ENCODE measurements around the gene ALPK1. TPM values are rescaled to one million over a fixed set of nuclear protein-coding genes. Genes with fewer than 3 reads are reported as not detected.
"Not testable (repeated sequence)": the region's sequence is repeated elsewhere in the genome, so short reads cannot be mapped to it uniquely, and the experiment has no call there.

Gene ALPK1
- total and polyA plus RNA-seq, 11 donors: 1.3 to 21.7 (median 3.2) TPM

DNA sequence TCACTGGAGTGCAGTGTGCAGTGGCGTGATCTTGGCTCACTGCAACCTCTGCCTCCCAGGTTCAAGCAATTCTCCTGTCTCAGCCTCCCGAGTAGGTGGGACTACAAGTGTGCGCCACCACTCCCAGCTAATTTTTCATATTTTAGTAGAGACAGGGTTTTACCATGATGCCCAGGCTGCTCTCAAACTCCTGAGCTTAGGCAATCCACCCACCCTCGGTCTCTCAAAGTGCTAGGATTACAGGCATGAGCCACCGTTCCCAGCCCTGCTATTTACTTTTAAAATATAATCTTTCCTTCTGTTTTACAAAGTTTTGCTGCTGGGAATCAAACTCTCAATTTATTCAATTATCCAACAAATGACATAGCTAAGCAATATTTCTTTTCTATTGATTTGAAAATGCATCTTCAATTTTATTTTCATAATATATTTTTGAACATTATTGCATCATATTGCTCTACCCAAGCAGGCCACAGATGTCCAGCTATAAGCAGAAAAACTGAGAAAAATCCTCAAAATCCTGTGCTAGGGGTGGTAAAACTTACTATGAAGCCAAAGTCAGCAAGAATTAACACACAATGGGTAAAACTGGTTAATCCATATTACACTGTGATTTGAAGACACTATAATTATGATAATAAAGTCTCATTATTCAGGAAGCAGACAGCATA, 16.6 kb upstream of the ALPK1 start:
- H3K27ac ChIP-seq: peak overlapping the region in 3 of 12 donors; percentile 5 to 75 (median 72)
- peaks cover 0 to 54% (median 8%) of the 10 kb centered on the region in 12 donors for H3K4me1 ChIP-seq
- no peak for ATAC-seq
- H3K4me3 ChIP-seq: no peak overlapping the region
- no peaks in the 10 kb centered on the region for H3K9me3 ChIP-seq
- H3K36me3 ChIP-seq: peaks cover 0 to 26% (median 0%) of the 10 kb centered on the region in 9 donors
- WGBS, 4 donors: 75 to 90% (median 84%) methylated on average over 5 of the region's 5 CpGs
- TF ChIP-seq, protein P1, sequence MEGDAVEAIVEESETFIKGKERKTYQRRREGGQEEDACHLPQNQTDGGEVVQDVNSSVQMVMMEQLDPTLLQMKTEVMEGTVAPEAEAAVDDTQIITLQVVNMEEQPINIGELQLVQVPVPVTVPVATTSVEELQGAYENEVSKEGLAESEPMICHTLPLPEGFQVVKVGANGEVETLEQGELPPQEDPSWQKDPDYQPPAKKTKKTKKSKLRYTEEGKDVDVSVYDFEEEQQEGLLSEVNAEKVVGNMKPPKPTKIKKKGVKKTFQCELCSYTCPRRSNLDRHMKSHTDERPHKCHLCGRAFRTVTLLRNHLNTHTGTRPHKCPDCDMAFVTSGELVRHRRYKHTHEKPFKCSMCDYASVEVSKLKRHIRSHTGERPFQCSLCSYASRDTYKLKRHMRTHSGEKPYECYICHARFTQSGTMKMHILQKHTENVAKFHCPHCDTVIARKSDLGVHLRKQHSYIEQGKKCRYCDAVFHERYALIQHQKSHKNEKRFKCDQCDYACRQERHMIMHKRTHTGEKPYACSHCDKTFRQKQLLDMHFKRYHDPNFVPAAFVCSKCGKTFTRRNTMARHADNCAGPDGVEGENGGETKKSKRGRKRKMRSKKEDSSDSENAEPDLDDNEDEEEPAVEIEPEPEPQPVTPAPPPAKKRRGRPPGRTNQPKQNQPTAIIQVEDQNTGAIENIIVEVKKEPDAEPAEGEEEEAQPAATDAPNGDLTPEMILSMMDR (IDR thresholded peaks at IDR 0.05): no peak
- no peak for TF ChIP-seq POLR2A (IDR thresholded peaks at IDR 0.05)
- H3K27me3 ChIP-seq: no peaks in the 10 kb centered on the region
- no peak for DNase-seq
- intact Hi-C loops (cut with DNase I): no loop called here

DNA sequence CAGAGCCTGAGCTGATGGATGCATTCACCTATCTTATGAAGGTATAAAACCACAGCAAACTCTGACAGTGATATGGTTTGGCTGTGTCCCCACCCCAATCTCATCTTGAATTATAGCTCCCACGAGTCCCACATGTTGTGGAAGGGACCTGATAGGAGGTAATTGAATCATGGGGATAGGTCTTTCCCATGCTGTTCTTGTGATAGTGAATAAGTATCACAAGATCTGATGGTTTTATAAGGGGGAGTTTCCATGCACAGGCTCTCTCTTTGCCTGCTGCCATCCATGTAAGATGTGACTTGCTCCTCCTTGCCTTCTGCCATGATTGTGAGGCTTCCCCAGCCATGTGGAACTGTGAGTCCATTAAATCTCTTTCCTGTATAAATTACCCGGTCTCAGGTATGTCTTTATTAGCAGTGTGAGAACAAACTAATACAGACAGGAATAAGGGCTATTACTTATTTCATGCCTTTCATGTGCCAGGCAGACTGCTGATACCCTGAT, 15.2 kb upstream of the ALPK1 start:
- ATAC-seq; intact Hi-C loops (cut with DNase I); H3K9me3 ChIP-seq; DNase-seq; H3K27ac ChIP-seq; H3K27me3 ChIP-seq; H3K4me3 ChIP-seq: not testable (repeated sequence)
- 78 to 98% (median 89%) methylated on average over 2 of the region's 2 CpGs for WGBS, 4 donors
- peaks cover 0 to 63% (median 5%) of the 10 kb centered on the region in 12 donors for H3K4me1 ChIP-seq
- H3K36me3 ChIP-seq: peaks cover 0 to 17% (median 0%) of the 10 kb centered on the region in 9 donors

DNA sequence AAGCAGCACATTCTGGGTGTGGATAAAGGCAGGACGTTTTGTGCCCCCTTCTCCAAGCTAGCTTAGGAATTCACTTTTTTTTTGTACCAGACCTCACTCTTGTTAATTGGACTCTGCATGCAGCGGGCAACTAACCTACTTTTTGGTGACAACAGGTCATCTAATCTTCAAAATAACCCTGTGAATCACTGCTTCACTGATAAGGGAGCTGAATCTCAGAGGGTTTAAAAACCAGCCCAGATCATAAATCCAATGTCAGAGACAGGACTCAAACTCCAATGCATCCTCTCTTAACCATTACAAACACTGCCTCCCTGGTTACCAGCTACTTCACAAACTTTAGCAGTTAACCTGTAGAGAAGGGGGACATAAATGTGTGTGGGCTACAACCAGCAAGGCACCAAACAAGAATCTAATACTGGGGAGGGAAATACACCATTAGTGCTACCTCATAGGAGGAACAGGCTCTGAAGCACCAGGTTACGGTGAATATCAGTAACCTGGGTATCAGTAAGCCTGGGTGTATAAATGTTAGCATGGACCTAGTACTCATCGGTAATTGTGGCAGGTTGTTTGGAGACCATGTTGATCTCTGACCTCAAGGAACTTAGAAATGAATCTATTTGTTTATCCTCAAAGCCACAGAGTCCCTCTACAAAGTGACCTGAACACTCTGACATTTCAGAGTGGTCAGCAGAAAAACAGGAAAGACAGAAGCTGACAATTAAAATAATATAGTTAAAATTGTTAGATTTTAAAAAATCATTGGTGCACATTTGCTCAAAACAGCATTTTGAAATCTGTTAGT, 14.1 kb upstream of the ALPK1 start:
- peak overlapping the region in 2 of 12 donors; percentile 15 to 34 for H3K27ac ChIP-seq
- TF ChIP-seq, protein P1 (IDR thresholded peaks at IDR 0.05): no peak
- no peak for TF ChIP-seq POLR2A (IDR thresholded peaks at IDR 0.05)
- H3K9me3 ChIP-seq: no peaks in the 10 kb centered on the region
- WGBS, 4 donors: 63 to 89% (median 84%) methylated on average over 4 of the region's 4 CpGs
- intact Hi-C loops (cut with DNase I): no loop called here
- DNase-seq (no peak), ATAC-seq (no peak)
- peaks cover 0 to 6% (median 0%) of the 10 kb centered on the region in 9 donors for H3K36me3 ChIP-seq
- no peaks in the 10 kb centered on the region for H3K27me3 ChIP-seq
- peaks cover 0 to 70% (median 5%) of the 10 kb centered on the region in 12 donors for H3K4me1 ChIP-seq
- peak overlapping the region in 1 of 12 donors; percentile 80 for H3K4me3 ChIP-seq

DNA sequence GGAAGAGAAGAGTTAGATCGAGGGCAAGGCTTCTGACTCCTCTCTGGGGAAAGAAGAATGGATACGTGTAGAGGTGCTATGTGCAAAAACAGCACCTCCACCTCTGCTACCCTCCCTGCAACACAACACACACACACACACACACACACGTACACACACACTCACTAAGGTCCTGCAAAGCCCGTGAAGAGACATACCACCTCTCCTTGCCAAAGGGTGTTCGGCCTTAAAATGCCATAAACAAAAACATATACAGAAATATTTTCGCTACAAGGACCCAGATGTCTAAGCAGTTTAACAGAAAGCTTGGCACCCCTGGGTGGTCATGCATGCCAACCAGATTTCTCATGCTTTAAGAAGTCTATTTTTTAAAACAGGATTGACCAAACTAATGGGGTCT, 13.0 kb upstream of the ALPK1 start:
- no peak for ATAC-seq
- no peak for DNase-seq
- intact Hi-C loops (cut with DNase I): no loop called here
- peaks cover 0 to 74% (median 5%) of the 10 kb centered on the region in 12 donors for H3K4me1 ChIP-seq
- H3K27ac ChIP-seq: peak overlapping the region in 7 of 12 donors; percentile 63 to 85 (median 79)
- H3K36me3 ChIP-seq: peaks cover 0 to 3% (median 0%) of the 10 kb centered on the region in 9 donors
- H3K27me3 ChIP-seq: no peaks in the 10 kb centered on the region
- WGBS, 4 donors: 22 to 31% (median 25%) methylated on average over 6 of the region's 6 CpGs
- peak overlapping the region in 11 of 12 donors; percentile 61 to 96 (median 83) for H3K4me3 ChIP-seq
- TF ChIP-seq, protein P1 (IDR thresholded peaks at IDR 0.05): no peak
- no peak for TF ChIP-seq POLR2A (IDR thresholded peaks at IDR 0.05)
- no peaks in the 10 kb centered on the region for H3K9me3 ChIP-seq
